Pons (tissue), 1 donor: Measurements from ENCODE around the gene AQP12B.

Experiments used
- DNase-seq: peaks from one replicate; pipeline ENCODE4 v3.0.0-alpha.2; 2016; ENCODE audit warnings: low spot score

The AQP12B gene

GRCh38 chr2:240647503-240648154, 35.1 kb downstream of the AQP12B start:
- no peak for DNase-seq

GRCh38 chr2:240646900-240647502, 35.7 kb downstream of the AQP12B start:
- no peak for DNase-seq

- no peak for DNase-seq
These were observed 36.3 kb downstream of the AQP12B start for GRCh38 chr2:240646176-240646899.

DNA sequence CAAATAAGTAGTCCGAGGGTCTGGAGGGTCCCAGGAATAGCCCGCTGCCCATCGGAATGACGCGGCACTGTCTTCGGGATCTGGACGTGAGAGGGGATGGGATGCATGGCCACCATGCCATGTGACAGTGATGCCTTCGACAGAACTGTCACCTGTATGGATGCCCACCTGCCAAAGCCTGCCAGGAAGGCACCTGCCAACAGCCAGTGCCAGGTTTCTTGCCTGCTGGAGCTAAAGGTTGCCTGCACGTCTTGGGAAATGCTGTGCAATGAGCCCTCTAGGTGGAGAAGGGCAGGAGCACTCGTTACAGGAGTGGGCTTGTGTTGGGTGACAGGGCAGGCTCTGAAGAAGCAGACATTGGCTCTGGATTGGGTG, 36.9 kb downstream of the AQP12B start:
- no peak for DNase-seq

DNA sequence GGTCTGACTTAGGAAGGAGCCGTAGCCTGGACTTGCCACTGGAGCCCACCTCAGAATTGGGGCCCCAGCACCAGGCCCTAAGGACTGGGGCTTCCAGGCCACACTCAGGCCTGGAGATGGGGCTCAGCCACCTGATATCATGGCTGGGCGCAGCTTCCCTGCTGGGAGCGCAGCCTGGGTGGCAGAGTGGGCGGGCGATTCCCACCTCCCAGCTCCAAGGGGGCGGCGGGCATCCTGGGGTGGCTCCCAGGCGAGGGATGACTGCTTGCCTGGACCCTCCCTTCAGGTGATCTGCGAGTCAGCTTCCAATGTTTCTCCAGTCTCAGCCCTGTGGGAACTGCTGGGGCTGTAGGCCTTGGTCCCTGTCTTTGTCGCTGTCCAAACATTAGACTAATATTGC, 37.3 kb downstream of the AQP12B start:
- no peak for DNase-seq

GRCh38 chr2:240644859-240645301, 37.8 kb downstream of the AQP12B start:
- DNase-seq: no peak

GRCh38 chr2:240644171-240644651, 38.5 kb downstream of the AQP12B start:
- DNase-seq: no peak

- no peak for DNase-seq
These were observed 38.9 kb downstream of the AQP12B start for GRCh38 chr2:240643811-240644150.

GRCh38 chr2:240643093-240643810, 39.4 kb downstream of the AQP12B start:
- DNase-seq: no peak

GRCh38 chr2:240642806-240643092, 39.9 kb downstream of the AQP12B start:
- DNase-seq: no peak

DNA sequence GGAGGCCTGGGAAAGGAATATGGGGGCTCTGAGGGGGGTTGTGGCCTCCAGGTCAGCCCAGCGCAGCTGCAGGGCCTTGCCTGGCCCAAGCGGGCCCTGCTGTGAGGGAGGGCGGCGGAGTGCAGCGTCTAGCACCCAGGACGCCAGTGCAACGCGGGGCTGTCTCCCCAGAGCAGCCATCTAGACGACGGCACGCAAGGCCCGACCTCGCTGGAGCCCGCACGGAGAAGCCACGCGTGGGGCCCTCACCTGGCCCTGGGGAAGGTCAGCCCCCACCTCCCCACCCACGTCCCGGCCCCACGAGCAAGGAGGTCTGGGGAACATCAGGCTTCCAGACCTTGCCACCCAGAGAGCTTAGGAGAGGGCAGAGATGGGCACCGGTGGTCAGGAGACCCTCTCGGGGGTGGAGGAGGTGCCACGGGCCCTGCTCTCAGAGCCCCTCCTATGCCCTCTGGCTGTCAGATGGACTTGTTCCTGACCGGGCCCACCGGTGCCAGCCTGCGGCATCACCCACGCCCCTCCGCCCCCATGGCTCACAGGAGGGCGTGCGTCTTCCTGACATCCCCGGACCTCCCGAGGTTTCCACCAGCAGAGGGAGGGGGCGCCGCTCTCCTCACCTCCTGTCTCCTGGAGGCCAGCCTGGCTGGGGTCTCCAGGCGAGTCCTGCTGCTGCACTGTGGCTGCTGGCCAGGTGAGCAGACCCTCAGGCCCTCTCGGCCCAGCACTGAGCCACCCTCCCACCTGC, 40.5 kb downstream of the AQP12B start:
- no peak for DNase-seq

DNA sequence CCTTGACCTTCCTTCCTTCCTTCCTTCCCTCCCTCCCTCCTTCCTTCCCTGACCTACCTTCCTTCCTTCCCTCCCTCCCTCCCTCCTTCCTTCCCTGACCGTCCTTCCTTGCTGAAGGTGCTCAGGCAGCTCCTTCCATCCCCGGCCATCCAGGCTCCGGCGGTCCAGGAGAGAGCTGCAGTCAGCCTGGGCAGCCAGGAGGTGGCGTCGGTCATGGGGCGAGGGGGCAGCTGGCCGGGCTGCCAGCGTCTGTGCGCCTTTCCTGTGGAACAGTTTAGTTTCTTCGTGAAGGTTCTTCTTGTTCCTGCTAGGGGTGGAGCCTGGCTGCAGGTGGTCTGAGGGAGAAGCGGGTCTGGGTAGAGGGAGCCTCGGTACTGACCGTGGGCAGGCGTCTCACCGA, 41.7 kb downstream of the AQP12B start:
- no peak for DNase-seq

DNA sequence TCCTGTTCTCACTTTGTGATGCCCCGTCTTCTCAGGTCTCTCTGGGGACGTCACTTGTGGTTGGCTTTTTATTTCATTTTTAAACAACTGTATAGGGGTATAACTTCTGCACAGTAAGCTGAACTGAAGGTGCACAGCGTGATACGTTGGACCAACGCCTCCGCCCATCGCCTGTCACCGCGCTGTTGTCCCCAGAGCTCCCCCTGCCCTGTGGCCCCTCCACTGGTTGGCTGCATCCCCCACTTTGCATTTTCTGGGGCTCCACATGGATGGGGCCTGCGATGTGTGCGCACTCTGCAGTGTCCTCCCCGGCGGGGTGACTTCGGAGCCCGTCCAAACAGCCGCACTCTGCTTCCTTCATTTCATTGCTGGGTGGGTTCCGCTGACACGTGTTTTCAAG, 43.1 kb downstream of the AQP12B start:
- DNase-seq: no peak

DNA sequence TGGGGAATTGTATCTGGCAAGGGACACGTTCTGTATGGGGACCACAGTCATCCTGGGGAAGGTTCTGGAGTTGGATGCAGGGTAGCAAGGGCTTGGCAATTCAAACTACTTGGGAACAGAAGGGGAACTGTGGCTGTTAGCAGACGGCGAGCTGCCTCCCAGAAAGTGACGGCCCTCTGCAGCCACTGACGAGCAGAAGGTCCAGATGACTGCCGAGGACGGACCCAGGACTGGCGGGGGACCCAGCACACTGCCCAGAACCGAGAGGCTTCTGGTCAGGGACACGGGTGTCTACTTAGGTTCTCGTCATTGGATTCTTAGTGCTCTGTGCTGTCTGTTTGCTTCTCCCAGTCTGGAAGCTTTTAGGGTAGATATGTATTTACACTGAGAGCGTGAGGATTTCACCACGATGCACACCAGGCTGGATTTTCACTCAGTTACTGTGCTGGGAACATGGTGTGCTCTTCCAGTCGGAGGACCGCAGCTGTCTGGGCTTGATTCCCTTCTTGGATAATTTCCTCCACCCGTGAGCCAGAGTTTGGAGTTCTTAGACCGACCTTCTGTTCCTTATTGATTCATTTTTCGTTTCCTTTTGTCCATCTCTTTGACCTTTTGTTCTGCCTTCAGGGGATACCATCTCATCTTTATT, 44.0 kb downstream of the AQP12B start:
- no peak for DNase-seq

DNA sequence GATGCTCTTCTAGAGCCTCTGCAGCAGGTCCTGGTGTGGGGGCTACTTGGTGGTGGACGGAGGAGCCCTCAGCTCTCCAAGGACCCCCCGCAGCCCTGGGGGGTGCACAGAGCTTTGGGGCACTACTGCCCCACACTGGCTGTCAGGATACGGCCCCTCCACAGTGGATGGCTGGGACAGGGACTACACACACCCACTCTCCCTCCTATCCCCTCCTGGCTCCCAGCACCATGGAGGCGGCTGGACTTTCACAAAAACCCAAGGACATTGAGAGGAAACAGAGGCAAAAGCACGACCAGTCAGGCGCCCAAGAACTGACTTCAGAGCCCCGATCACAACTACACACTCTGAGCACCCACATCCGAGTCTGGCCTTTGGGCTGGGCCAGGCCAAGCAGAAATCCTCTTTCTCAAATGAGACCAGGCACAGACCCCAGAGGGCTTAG, 44.8 kb downstream of the AQP12B start:
- DNase-seq: no peak

DNA sequence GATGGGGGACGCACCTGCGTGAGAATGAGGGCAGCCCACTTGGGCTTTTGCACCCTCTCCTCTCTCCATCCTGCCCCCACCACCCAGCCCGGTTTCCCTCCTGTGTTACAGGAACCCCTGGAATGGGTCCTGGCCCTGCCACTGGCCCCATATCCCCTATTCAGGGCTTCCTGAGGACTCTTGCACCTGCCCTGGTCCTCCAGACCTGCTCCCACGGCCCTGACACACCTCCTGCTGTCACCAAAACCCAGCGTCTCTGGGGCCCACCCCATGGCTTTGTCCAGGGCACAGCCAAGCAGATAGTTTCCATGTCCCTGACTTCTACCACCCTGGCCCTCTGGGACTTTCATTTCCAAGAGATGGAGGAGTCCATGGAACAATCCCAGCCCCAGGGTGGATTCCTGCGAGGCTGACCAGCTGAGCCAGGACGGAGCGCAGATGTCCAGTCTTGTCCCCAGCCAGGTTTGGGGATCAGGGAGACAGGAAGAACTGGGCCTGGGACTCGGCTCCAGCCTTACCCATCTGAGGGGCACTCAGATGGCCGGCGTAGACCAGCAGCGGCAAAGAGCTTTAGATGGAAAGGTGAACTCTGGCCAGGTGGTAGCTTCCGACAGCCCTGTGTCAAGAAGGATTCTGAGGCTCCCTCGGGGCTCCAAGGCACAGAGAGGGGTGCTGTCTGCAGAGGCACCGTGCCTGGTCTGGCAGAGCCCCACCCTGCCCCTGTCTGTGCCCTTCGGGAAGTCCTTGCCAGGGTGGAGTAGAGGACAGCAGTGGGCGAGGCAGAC, 45.4 kb downstream of the AQP12B start:
- DNase-seq: no peak

GRCh38 chr2:240636563-240637115, 46.0 kb downstream of the AQP12B start:
- DNase-seq: no peak

- no peak for DNase-seq
These were observed 46.6 kb downstream of the AQP12B start for GRCh38 chr2:240635998-240636547.

- DNase-seq: no peak
These were observed 47.3 kb downstream of the AQP12B start for GRCh38 chr2:240635121-240635997.
